Ramos (cell line): ENCODE results near the gene RXRA.

Source experiments
- in situ Hi-C: fragments of 300-500 bp; cut with MboI; formaldehyde crosslinking; loops from one replicate; pipeline ENCODE4 v1.14.3; 2022; ENCODE audit warnings: low sequenced_read_pairs; ENCODE audit not compliant: unreplicated experiment

RXRA gene

DNA sequence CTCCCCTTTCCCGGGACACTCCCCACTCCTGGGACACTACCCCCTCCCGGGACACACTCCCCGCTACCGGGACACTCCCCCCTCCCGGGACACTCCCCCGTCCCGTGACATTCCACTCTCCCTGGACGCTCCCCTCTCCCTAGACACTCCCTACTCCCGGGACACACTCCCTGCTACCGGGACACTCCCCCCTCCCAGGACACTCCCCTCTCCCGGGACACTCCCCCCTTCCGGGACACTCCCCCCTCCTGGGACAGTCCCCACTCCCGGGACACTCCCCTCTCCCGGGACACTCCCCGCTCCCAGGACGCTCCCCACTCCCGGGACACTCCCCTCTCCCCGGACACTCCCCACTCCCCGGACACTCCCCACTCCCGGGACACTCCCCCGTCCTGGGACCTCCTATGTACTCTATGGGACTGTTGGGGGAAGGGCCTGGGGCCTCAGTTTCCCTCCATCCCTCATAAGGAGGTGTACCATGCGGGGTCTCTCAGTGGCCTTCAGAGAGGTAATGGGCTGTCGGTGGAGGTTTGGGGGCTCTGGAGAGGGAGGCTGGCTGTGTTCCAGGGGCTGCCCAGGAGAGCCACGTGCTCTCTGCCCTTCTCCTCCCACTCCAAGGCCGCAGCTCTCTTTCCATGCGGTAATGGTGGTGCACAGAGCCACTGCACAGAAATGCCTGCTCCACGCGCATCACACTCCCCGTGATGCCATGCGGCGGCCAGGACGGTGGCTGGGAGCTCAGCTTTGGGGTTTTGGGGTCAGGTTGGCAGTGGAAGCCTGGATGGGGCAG lies 96.2 kb downstream of the RXRA start:
- in situ Hi-C loops: no loop called here

DNA sequence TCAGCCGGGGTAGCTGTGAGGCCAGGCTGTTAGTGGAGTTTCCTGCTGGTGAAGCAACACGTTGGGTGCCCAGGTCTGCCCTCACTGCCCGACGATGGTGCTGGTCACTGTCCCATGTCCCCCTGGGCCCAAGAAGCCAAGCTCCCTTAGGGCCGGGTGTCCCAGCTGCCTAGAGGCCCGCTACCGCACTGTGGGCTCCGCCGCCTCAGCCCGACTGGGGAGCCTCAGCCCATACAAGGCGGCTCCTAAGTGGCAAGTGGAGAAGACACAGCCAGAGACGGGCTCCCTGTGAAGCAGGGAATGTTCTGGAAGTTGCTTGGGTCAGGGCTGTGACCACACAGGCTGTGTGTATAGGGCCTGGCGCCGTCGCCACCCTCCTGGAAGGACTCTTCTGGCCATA lies 96.9 kb downstream of the RXRA start:
- in situ Hi-C loops: no loop called here

DNA sequence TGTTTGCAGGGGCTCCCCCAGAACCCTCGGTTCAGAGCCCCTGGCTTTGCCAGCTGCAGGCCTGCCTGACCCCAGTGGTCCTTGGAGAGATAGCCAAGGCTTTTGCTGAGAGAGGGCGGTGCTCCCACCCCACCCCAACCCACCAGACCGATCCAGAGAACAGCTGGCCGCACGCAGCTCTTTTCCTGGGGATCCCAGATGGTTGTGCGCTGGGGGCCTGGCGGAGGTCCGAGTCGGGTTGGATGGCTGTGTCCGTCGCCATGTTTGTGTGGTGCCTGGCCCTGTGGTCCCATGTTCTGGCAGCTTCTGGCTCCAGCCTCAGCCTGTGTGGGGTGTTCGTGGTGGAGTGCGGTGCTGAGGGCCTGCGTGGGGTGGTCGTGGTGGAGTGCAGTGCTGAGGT lies 97.5 kb downstream of the RXRA start:
- in situ Hi-C loops: no loop called here

DNA sequence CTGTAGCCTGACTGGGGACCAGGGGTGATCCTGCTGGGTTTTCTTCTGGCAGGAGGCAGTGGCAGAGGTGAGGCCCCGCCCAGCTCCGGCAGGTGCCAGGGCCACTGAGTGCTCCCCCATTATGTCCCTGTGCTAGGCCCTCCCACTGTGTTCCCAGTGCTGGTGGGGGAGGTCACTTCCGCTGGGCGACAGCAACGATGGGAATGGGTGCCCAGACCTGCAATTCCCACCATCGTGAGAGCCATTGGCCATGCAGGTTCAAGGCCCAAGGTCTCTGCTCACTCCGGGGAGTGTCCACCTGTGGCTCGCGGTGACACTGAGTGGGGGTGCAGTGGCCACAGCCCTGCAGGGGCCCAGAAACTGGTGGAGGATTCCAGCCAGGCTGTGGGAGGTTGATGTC lies 98.6 kb downstream of the RXRA start:
- in situ Hi-C loops: no loop called here

DNA sequence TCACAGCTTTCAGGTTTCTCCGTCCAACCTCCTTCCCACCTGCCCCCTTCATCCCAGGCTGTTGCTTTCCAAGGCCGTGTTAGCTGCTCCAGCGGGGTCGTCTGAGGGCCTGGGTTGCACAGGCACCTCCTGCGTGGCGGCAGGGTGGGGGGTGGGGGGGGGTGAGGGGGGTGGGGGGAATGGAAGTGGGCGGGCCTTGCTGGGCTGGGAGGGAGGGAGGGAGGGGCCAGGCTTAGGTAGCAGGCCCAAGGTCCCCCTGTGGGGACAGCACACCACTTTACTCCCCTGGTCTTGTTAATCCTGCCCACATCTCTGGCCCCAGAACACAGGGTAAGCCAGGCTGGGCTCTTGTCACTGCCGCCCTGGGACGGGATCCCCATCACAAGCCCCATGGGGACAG lies 99.1 kb downstream of the RXRA start:
- in situ Hi-C loops: no loop called here

DNA sequence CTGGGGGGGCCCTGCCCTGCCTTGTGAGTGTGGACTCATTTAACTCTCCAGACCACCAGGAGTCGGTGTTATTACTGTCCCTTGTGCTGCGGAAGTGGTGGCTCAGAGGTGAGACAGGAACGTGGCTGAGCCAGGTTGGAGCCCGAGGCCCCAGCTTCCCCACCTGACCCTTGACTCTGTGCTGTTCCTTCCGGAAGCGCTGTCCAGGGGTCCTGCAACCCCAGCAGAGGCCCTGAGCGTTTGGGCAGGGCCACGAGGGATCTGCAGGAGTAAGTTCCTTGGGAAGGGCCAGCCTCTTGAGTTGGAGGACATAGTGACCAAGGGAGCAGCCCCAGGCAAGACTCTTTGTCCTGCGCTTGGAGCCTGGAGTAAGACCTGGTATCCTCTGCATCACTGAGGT lies 99.6 kb downstream of the RXRA start:
- in situ Hi-C loops: no loop called here

DNA sequence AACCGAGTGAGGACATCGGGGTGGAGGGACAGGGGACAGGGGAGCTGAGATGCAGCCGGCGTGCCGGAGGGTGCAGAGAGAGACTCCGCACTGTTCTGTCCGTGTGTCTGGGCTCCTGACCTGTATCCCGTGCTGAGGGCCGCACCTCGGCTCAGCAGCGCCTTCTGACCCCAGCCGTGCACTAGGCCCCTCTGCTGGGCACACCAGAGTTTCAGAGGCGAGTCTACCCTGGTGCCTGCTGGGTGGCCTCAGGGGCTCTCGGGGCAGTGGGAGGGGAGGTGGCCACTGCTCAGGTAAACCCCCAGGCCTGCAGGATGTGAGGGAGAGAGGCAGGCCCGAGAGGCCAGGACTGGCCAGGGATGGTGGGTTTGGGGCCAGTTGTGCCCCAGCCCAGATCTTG lies 100.2 kb downstream of the RXRA start:
- in situ Hi-C loops: no loop called here

DNA sequence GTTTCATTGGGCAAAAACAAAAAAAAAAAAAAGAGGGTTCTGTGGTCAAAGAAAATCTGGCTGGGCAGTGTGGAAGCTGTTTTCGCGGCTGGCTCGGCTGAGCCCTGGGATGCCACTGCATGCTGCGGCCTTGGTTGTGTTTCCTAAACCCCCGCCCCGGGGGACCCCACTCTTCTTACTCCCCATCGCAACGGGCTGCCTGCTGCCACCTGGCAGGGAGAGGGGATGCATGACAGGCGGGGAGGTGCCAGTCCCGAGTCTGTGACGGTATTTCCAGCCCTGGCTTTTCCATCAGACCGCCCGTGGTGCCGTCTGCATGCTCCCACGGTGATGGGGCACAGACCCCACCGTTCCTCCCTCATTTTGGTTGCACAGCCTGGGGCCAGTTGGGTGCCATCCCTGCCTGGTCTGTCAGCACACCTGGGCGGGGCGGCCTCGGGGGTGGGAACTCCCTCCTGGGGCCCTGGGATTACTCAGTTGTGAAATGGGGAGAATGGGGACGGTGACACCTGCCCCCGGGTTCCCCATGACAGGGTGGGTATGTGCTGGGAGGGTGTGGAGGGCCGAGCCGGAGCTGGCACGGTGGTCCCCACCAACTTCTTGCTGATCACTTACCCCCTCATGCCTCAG lies 101.0 kb downstream of the RXRA start:
- in situ Hi-C loops: no loop called here

DNA sequence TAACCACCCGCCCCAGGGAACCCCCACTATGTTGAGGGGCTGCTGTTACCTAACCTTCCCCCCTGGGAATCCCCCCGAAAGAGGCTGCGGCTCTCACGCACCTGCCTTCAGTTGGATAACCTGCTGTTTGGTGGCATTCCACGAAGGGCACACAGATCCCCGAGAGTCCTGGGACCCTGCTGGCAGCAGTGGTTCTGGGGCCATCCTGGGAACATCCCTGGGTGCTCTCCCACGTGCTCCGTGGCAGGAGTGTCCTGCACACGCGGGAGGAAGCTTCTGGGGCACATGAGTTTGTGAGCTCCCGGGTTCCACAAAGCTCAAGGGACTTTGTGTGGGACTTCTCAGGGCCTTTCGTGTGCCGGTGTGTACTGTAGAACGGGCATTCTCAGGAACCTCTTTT lies 102.3 kb downstream of the RXRA start:
- in situ Hi-C loops: no loop called here

DNA sequence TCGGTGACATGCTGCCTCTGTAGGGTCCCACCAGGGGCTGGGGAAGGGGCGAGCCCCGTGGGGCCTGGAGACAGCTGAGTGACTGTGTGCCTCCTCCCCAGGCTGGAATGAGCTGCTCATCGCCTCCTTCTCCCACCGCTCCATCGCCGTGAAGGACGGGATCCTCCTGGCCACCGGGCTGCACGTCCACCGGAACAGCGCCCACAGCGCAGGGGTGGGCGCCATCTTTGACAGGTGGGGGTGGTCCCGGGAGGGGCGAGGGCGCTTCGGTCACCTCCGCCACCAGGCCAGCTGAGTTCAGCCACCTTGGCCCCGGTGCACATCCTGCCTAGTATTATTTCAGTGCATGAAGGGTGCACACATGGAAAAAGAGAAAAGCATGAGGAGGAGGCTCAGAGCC lies 102.8 kb downstream of the RXRA start:
- in situ Hi-C loops: no loop called here

DNA sequence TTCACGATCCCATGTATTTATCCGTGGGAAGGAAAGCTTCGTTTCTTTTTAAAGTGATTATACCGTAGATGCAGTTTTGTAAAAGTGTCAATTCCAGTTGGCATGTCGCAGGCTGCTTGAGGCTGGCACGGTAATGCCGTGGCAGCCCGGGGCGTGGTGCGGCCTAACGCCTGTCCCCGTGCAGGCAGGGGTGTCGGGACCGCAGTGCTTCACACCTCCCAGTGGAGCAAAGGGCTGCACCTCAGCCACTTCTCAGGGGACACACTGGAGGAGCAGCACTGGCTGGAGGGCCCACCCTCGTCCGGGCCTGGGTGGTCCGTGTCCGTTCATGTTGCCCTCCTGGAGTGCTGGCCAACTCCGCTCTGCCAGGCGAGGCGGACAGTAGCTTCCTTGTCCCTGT lies 103.2 kb downstream of the RXRA start:
- in situ Hi-C loops: no loop called here

DNA sequence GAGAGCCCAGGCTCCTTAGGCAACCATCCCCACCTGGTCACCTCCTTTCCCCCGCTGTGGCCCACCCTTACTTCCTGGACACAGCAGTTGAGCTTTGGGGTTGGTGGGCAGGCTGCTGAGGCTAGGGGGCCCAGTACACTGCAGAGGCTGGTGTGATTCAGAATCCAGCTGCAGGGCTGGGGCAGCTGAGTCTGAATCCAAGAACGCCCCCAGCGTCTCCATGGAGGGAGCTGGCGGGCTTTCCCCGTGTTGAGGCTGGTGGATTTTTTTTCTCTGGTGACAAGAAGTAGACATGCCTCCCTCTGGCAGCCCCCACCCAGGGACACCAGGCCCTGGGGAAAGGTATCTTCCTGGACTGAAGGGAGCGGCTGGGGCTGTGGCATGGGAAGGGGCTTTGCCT lies 104.8 kb downstream of the RXRA start:
- in situ Hi-C loops: no loop called here

DNA sequence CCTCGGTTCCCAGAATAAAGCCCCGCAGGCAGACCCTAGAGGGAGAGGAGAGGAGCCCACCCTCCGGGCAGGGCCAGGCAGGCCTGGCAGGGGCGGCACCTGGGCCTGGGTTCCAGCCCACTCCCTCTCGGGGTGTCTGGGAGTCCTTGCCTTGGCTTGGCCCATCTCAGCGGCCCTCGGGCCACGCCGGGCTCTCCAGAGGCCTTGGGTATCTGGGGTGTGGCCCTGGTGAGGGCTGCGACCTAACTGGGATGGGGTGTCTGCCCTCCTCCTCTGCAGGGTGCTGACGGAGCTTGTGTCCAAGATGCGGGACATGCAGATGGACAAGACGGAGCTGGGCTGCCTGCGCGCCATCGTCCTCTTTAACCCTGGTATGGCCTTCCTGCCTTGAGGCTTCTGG lies 105.4 kb downstream of the RXRA start:
- in situ Hi-C loops: no loop called here

DNA sequence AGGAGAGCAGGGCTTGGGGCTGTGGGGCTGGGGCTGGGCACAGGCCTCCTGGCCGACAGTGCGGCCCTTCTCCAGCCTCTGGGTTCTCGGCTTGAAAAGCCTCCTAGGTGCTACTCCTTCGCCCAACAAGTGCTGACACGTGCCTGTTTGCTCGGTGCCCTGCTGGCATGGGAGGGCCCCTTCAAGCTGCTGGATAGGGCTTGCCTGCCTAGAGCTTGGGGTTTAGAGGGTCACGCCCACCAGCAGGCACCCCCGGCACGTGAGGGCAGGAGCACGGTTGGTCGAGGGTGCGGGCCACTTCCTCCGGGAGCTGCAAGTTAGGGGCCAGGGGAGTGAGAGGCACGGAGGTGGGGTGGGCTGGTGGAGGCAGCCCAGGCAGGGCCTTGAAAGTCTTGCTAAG lies 106.2 kb downstream of the RXRA start:
- in situ Hi-C loops: no loop called here

DNA sequence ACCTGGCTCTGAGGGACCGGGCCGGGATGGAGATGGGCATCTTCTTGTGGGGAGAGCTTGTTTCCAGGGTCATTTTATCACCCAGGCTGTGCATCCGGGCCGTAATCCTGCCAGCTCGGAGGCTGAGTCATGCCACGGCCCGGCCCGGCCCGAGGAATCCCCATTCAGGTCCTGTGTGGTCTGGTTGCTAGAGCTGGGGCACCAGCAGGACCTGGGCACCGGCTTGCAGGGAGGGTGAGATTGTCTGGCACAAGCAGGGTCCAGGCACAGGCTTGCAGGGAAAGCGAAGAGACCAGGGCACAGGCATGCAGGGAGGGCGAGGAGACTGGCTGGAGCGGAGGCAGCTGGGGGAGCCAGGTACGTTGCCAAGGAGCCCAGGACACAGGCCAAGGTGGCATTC lies 106.8 kb downstream of the RXRA start:
- in situ Hi-C loops: no loop called here

DNA sequence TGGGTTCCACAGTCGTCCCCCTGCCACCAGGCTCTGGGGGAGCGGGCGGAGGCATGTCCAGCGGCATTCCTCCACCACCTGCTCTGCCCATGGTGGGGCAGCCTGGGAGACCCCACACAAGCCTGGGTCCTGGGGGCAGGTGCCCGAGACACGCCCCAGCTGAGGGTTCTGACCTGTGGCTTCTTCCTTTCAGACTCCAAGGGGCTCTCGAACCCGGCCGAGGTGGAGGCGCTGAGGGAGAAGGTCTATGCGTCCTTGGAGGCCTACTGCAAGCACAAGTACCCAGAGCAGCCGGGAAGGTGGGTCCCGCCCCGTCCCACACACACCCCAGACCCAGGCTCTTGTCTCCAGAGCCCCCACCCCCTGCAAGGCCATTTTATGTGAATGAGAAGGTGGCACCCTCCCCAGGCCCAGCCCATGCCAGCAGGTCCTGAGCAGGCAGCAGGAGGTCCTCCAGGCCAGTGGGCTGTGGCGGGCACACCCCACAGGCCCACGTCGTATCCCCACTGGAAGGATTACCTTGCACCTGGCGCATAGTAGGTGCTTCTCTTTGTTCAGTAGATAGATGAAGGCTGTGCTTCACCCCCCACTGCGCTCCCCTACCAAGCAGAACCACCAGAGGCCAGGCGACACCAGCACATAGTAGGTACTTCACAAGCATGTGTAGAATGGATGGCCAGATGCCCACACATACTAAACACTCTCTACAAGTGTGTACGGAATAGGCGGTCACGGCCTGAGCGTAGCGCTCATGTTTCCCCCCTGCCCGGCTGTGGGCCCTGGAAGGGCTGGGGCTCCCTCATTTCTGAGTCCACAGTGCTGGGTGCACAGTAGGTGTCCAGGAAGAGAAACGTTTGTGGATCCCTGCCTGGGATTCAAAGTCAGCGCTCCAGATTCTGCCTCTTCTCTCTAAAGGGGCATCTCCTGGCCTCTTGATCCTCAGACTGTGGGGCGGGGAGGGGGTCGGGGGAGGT lies 107.9 kb downstream of the RXRA start:
- in situ Hi-C loops: no loop called here

DNA sequence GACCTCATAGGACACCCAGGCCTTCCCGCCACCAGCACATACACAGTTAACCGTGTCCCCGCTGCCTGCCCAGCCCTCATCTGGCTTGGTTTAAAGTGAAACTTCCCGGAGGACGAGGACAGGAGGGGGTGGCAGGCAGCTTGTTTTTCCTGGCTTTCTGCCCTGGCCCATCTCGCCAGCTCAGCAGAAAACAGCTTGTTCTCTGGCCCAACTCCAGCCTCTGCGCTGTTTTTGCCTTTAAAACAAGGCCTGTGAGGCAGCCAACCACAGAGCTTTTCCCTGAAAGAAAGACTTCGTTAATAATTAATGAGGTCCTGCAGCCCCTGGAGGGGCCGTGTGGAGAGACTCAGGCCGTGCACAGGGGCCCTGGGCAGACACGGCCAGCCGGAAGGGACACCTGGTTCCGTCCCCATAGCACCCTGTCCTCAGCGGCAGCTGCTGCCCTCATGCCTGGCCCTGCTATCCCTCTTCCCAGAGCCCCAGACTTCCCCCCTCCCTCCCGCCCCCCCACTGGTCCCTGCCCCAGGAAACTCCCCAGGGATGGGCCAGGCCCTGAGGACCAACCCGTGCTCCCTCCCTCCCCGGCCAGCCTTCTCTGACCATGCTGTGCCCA lies 108.7 kb downstream of the RXRA start:
- in situ Hi-C loops: no loop called here

DNA sequence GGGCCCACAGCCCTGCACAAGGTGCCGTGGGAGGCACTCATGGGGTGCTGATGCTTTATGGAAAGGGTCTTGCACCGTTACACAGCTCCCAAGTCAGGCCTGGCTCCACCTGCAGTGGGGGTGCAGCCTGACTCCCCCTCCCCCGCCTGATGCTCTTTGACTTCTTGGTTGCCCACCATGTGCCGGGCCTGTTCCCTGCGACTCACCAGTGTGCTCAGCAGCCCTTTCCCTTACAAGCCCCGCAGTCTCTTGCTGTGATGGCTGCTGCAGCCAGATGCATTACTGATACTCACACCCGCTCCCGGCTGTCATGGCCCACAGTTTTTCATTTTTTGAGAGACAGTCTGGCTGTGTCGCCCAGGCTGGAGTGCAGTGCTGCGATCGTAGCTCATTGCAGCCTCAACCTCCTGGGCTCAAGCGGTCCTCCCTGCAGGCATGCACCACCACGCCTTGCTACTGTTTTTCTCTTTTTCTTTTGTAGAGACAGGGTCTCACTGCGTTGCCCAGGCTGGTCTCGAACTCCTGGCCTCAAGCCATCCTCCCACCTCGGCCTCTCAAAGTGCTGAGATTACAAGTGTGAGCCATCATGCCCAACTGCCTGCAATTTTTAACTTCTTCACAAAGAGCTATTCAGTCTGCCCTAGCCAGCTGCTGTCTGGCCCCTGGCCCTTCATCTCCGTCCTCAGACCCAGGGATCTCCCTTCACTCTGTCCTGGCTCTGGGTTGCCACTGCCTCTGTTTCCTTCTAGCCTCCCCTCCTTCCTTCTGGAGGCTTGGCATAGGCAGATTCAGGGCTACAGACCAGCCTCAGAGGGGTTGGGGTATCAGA lies 109.5 kb downstream of the RXRA start:
- in situ Hi-C loops: no loop called here

DNA sequence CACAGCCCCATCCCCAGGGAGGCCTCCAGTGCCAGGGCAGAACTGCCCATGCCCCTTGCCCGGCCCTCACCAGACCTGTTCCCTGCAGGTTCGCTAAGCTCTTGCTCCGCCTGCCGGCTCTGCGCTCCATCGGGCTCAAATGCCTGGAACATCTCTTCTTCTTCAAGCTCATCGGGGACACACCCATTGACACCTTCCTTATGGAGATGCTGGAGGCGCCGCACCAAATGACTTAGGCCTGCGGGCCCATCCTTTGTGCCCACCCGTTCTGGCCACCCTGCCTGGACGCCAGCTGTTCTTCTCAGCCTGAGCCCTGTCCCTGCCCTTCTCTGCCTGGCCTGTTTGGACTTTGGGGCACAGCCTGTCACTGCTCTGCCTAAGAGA lies 110.1 kb downstream of the RXRA start:
- in situ Hi-C loops: no loop called here

DNA sequence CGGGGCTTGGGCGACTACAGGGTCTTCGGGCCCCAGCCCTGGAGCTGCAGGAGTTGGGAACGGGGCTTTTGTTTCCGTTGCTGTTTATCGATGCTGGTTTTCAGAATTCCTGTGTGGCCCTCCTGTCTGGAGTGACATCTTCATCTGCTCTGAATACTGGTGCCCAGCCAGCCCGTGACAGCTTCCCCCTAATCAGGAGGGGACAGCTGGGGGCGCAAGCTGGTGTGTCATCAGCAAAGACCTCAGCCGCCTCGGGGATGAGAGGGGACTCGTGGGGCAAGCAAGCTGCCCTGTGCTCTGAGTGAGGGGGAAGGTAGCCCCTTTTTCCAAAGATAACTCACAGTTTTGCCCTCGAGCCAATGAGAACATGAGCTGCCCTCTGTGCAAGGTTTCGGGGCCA lies 110.7 kb downstream of the RXRA start:
- in situ Hi-C loops: no loop called here
